NCI-H345 treated with DMSO at 0.1 percent for 48 hours (cell line): ENCODE measurements around the gene NPVF.

ENCODE experiments used
- DNase-seq: peaks from one replicate; lab custom pipeline; 2025; ENCODE audit not compliant: unreplicated experiment; lab: John Stamatoyannopoulos, UW

The NPVF gene

GRCh38 chr7:25235471-25235870, 7.2 kb upstream of the NPVF start:
- DNase-seq, result no peak

GRCh38 chr7:25234336-25234735, 6.0 kb upstream of the NPVF start:
- DNase-seq, result no peak

- DNase-seq, result no peak
Observed at GRCh38 chr7:25223206-25223605, 5.1 kb downstream of the NPVF start.

- DNase-seq, result no peak
Observed at GRCh38 chr7:25222666-25223065, 5.6 kb downstream of the NPVF start.

- no peak for DNase-seq
Observed at GRCh38 chr7:25221009-25221408, 7.3 kb downstream of the NPVF start.

GRCh38 chr7:25218191-25218590, 10.1 kb downstream of the NPVF start:
- DNase-seq, result no peak

GRCh38 chr7:25216837-25217236, 11.4 kb downstream of the NPVF start:
- DNase-seq, result peak; percentile 39

GRCh38 chr7:25215694-25216335, 12.5 kb downstream of the NPVF start:
- no peak for DNase-seq

GRCh38 chr7:25208525-25209221, 19.6 kb downstream of the NPVF start:
- no peak for DNase-seq

GRCh38 chr7:25207887-25208286, 20.4 kb downstream of the NPVF start:
- no peak for DNase-seq

GRCh38 chr7:25206765-25207164, 21.5 kb downstream of the NPVF start:
- no peak for DNase-seq

- DNase-seq, result no peak
Observed at GRCh38 chr7:25196132-25196896, 32.0 kb downstream of the NPVF start.

GRCh38 chr7:25194036-25194435, 34.2 kb downstream of the NPVF start:
- DNase-seq, result no peak

GRCh38 chr7:25192043-25192442, 36.2 kb downstream of the NPVF start:
- no peak for DNase-seq

- DNase-seq, result no peak
Observed at GRCh38 chr7:25189197-25189596, 39.1 kb downstream of the NPVF start.

GRCh38 chr7:25187932-25188331, 40.4 kb downstream of the NPVF start:
- DNase-seq, result no peak

GRCh38 chr7:25186436-25186835, 41.9 kb downstream of the NPVF start:
- no peak for DNase-seq

GRCh38 chr7:25181532-25181931, 46.8 kb downstream of the NPVF start:
- no peak for DNase-seq

GRCh38 chr7:25180946-25181345, 47.3 kb downstream of the NPVF start:
- no peak for DNase-seq

GRCh38 chr7:25180592-25180923, 47.7 kb downstream of the NPVF start:
- DNase-seq, result no peak

- peak; percentile 72 for DNase-seq
Observed at GRCh38 chr7:25179771-25180591, 48.3 kb downstream of the NPVF start.
